Astrocyte of the spinal cord (primary cell): ENCODE measurements around the gene PDGFB.

ENCODE experiments used
- DNase-seq: peaks from one replicate; pipeline ENCODE4 v3.0.0; 2011; ENCODE audit warnings: low read depth, low spot score
- H3K4me3 ChIP-seq: 2 replicates; pipeline ENCODE4 v1.5.1; 2011; ENCODE audit warnings: low read depth, mild to moderate bottlenecking, low read length, moderate library complexity
- CTCF ChIP-seq: IDR thresholded peaks from 2 replicates; pipeline ENCODE4 v1.5.1; 2012; ENCODE audit warnings: low read depth, mild to moderate bottlenecking, low read length, inconsistent platforms
- in situ Hi-C: cut with HindIII; loops from 2 replicates; pipeline ENCODE4 v1.10.0; 2017; ENCODE audit warnings: low sequenced_read_pairs

PDGFB gene

DNA sequence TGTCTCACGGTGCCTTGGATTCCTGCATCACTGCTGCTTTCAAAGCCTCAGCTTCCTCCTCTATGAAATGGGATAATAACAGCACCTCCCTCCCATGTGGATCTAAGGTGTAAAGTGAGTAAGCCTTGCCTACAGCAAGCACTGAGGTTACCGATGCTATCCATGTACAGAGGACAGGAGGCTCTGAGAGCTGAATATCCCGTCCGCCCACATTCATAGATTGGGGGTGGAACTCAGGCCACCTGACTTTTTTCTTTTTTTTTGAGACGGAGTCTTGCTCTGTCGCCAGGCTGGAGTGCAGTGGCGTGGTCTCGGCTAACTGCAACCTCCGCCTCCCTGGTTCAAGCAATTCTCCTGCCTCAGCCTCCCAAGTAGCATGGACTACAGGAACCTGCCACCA, 12.5 kb downstream of the PDGFB start:
- in situ Hi-C loops = no loop called here
- H3K4me3 ChIP-seq = no peak overlapping the region
- no peak for TF ChIP-seq CTCF
- no peak for DNase-seq

DNA sequence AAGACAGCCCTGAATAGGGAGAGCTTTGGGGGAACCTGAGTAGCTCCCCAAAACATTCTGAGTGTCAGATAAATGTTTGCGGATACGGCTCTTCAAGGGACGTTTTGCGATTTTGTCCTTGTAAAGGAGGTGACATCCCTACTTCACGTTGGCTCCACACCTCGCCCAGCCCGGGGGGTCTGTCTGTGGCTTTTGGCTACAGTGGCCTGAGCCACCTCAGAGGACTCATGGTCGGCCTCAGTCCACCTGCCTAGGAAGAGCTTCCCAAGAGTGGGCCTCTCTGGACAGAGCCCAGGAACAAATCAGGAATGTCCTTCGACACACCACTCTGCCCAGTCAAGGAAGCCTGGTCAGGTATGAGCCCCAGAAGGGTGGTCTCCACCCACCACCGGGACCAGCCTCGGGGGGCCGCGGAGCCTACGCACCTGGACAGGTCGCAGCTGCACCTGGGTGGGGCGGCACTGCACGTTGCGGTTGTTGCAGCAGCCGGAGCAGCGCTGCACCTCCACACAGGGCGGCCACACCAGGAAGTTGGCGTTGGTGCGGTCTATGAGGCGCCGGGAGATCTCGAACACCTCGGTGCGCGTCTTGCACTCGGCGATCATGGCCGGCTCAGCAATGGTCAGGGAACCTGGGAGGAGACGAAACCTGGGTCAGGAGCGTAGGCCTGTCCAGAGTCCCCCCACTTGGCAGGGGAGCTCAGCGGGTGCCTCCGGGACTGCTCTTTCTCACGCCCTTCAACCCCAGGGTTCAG, 13.4 kb downstream of the PDGFB start:
- in situ Hi-C loops = no loop called here
- TF ChIP-seq CTCF = no peak
- no peak overlapping the region for H3K4me3 ChIP-seq
- no peak for DNase-seq

DNA sequence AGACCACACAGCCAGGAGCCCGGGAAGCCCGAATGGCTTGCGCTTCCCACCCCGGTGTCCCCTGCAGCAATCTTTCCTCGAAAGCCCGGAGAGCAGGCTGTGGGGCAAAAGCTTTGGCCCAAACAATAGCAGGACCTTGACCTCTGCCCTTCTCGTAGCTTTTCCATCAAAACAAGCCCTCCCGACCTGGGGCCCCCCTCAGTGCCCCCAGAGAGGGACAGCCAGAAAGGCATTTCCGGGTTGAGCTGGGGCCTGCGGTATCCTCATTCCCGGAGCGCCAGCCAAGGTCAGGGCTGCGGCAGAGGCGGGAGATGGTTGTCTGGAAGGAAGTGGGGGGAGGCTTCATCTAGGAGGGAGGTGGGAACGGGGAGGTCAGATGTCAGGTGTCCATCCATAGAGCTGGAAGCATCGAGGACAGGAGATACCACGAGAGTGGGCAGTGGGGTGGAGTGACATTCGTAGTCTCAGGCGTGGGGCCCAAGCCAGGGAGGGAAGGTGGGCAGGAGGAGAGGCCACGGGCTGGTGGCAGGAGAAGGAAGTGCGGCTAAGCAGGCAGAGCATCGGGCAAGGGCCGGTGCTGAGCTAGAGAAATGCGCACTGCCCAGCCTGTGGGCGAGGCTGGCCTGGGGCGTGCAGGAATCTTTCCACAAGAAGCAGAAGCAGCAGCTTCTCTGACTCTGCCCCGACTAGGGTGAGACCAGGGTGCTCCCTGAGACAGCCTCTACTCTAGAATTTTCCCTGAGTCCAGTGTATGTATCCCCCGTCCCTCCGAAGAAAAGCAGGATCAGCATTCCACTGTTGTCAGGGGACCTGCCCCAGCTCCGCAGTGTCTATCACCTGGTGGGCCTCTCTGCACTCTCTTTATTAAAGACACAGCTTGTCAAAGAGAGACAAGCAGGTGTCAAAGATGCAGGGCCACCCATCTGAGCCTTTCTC, 14.3 kb downstream of the PDGFB start:
- DNase-seq = no peak
- no peak overlapping the region for H3K4me3 ChIP-seq
- in situ Hi-C loops = no loop called here
- no peak for TF ChIP-seq CTCF

GRCh38 chr22:39229688-39230260, 15.0 kb downstream of the PDGFB start:
- no peak for DNase-seq
- no peak overlapping the region for H3K4me3 ChIP-seq
- TF ChIP-seq CTCF = no peak
- in situ Hi-C loops = no loop called here

- TF ChIP-seq CTCF = no peak
- DNase-seq = no peak
- in situ Hi-C loops = no loop called here
- H3K4me3 ChIP-seq = no peak overlapping the region
Measured at GRCh38 chr22:39229075-39229474, 15.7 kb downstream of the PDGFB start.

DNA sequence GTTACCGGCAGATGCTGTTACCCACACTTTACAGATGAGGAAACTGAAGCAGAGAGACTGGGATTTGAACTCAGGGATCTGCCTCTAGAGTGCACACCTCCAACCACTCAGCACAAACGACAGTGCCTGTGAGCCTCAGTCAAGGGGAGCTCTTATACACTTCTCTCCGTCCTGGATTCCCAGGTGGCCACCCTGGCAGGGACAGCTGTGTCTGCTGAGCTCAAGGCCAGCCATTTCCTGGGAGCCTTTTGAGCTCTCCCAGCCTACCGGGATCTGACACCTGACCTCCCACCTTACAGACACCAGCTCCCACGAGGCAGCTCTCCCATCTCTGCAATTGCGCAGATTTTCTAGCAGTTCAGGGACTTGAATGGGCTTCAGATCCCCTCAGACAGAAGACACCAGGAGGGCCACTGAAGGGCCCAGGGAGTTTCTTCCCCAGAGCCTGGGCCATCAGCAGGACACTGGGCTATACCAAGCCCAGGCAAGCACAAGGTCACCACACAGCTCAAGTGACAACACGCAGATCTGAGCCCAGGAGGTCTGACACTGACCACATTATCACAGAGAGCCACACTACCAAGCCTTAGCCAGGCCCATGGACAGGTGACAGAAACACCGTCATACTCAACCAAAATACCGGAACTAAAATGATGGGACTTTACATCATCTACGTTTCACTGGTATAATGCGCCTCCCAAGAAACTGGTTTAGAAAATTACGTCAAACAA, 17.1 kb downstream of the PDGFB start:
- in situ Hi-C loops = no loop called here
- DNase-seq = no peak
- no peak overlapping the region for H3K4me3 ChIP-seq
- TF ChIP-seq CTCF = no peak
